Central memory CD8-positive, alpha-beta T cell (primary cell): ENCODE data around the gene MYT1.

Experiments
- ATAC-seq: fragments of 150-1000 bp; cut with Tn5 transposase; replicated peaks from 2 replicates; pipeline ENCODE4 v1.10.0; 2022; ENCODE audit warnings: mild to moderate bottlenecking, moderate FRiP score, moderate number of reproducible peaks; ENCODE audit not compliant: poor library complexity, severe bottlenecking; ENCODE audit errors: extremely low read depth
- DNase-seq, 2 donors: peaks; one replicate each; pipeline ENCODE4 v3.0.0; 2021; ENCODE audit warnings: low spot score in 2 of 2
- H3K27ac Mint-ChIP-seq: one replicate; pipeline ENCODE4 v1.8.0; 2022; ENCODE audit warnings: low read depth, mild to moderate bottlenecking, moderate library complexity, mixed read lengths
- H3K27me3 Mint-ChIP-seq: one replicate; pipeline ENCODE4 v1.8.0; 2022; ENCODE audit warnings: mixed read lengths
- H3K36me3 Mint-ChIP-seq: one replicate; pipeline ENCODE4 v1.8.0; 2022; ENCODE audit warnings: mild to moderate bottlenecking, moderate library complexity, mixed read lengths; ENCODE audit not compliant: insufficient read depth
- H3K4me1 Mint-ChIP-seq: one replicate; pipeline ENCODE4 v1.8.0; 2022; ENCODE audit warnings: mixed read lengths
- H3K4me3 Mint-ChIP-seq: one replicate; pipeline ENCODE4 v1.8.0; 2022; ENCODE audit warnings: mild to moderate bottlenecking, moderate library complexity, mixed read lengths
- H3K9me3 Mint-ChIP-seq: one replicate; pipeline ENCODE4 v1.8.0; 2022; ENCODE audit warnings: mixed read lengths

MYT1 gene

GRCh38 chr20:64152906-64153305 is 11.3 kb upstream of the MYT1 start:
- Mint-ChIP-seq H3K27me3 (no peaks in the 10 kb centered on the region), H3K9me3 (no peaks in the 10 kb centered on the region), H3K4me3 (no peak overlapping the region), H3K27ac (no peak overlapping the region), H3K4me1 (no peaks in the 10 kb centered on the region), H3K36me3 (no peaks in the 10 kb centered on the region)
- ATAC-seq (no peak), DNase-seq (no peak)

GRCh38 chr20:64153410-64153809 is 10.8 kb upstream of the MYT1 start:
- no peak overlapping the region for H3K27ac Mint-ChIP-seq
- no peaks in the 10 kb centered on the region for H3K27me3 Mint-ChIP-seq
- H3K4me3 Mint-ChIP-seq: no peak overlapping the region
- no peaks in the 10 kb centered on the region for H3K9me3 Mint-ChIP-seq
- H3K4me1 Mint-ChIP-seq: no peaks in the 10 kb centered on the region
- no peaks in the 10 kb centered on the region for H3K36me3 Mint-ChIP-seq
- no peak for DNase-seq
- no peak for ATAC-seq

- Mint-ChIP-seq H3K9me3 (no peaks in the 10 kb centered on the region), H3K4me1 (peaks cover 3% of the 10 kb centered on the region), H3K27me3 (peaks cover 4% of the 10 kb centered on the region), H3K4me3 (no peak overlapping the region), H3K27ac (no peak overlapping the region), H3K36me3 (no peaks in the 10 kb centered on the region)
- DNase-seq (no peak), ATAC-seq (no peak)
Measured at GRCh38 chr20:64153861-64154589, 10.2 kb upstream of the MYT1 start.

- no peaks in the 10 kb centered on the region for H3K36me3 Mint-ChIP-seq
- H3K4me3 Mint-ChIP-seq: no peak overlapping the region
- H3K4me1 Mint-ChIP-seq: peaks cover 4% of the 10 kb centered on the region
- no peaks in the 10 kb centered on the region for H3K9me3 Mint-ChIP-seq
- ATAC-seq (no peak), DNase-seq (no peak)
- H3K27ac Mint-ChIP-seq: no peak overlapping the region
- H3K27me3 Mint-ChIP-seq: peaks cover 11% of the 10 kb centered on the region
Measured at GRCh38 chr20:64154590-64155257, 9.5 kb upstream of the MYT1 start.

GRCh38 chr20:64155258-64156135 is 8.8 kb upstream of the MYT1 start:
- Mint-ChIP-seq H3K27ac (no peak overlapping the region), H3K4me1 (peaks cover 4% of the 10 kb centered on the region), H3K36me3 (no peaks in the 10 kb centered on the region), H3K27me3 (peaks cover 19% of the 10 kb centered on the region), H3K4me3 (no peak overlapping the region), H3K9me3 (no peaks in the 10 kb centered on the region)
- ATAC-seq: no peak
- DNase-seq: no peak

- no peak for DNase-seq
- peaks cover 4% of the 10 kb centered on the region for H3K4me1 Mint-ChIP-seq
- H3K27me3 Mint-ChIP-seq: peaks cover 27% of the 10 kb centered on the region
- H3K27ac Mint-ChIP-seq: no peak overlapping the region
- no peaks in the 10 kb centered on the region for H3K9me3 Mint-ChIP-seq
- H3K36me3 Mint-ChIP-seq: no peaks in the 10 kb centered on the region
- H3K4me3 Mint-ChIP-seq: no peak overlapping the region
- no peak for ATAC-seq
Measured at GRCh38 chr20:64156136-64156885, 7.9 kb upstream of the MYT1 start.

- peaks cover 4% of the 10 kb centered on the region for H3K4me1 Mint-ChIP-seq
- H3K9me3 Mint-ChIP-seq: no peaks in the 10 kb centered on the region
- DNase-seq: no peak
- no peaks in the 10 kb centered on the region for H3K36me3 Mint-ChIP-seq
- H3K4me3 Mint-ChIP-seq: no peak overlapping the region
- no peak overlapping the region for H3K27ac Mint-ChIP-seq
- ATAC-seq: no peak
- peaks cover 35% of the 10 kb centered on the region for H3K27me3 Mint-ChIP-seq
Measured at GRCh38 chr20:64156886-64157875, 7.1 kb upstream of the MYT1 start.

- peaks cover 41% of the 10 kb centered on the region for H3K27me3 Mint-ChIP-seq
- DNase-seq (no peak), ATAC-seq (no peak)
- no peak overlapping the region for H3K4me3 Mint-ChIP-seq
- H3K4me1 Mint-ChIP-seq: peaks cover 4% of the 10 kb centered on the region
- H3K27ac Mint-ChIP-seq: no peak overlapping the region
- H3K36me3 Mint-ChIP-seq: no peaks in the 10 kb centered on the region
- H3K9me3 Mint-ChIP-seq: no peaks in the 10 kb centered on the region
Measured at GRCh38 chr20:64157878-64158277, 6.4 kb upstream of the MYT1 start.

- Mint-ChIP-seq H3K36me3 (no peaks in the 10 kb centered on the region), H3K9me3 (no peaks in the 10 kb centered on the region), H3K4me1 (peaks cover 4% of the 10 kb centered on the region), H3K4me3 (no peak overlapping the region), H3K27ac (no peak overlapping the region), H3K27me3 (peaks cover 48% of the 10 kb centered on the region)
- ATAC-seq (no peak), DNase-seq (no peak)
Measured at GRCh38 chr20:64158346-64159285, 5.6 kb upstream of the MYT1 start.

GRCh38 chr20:64159286-64159680 is 5.0 kb upstream of the MYT1 start:
- DNase-seq: no peak
- peaks cover 55% of the 10 kb centered on the region for H3K27me3 Mint-ChIP-seq
- H3K4me3 Mint-ChIP-seq: no peak overlapping the region
- H3K36me3 Mint-ChIP-seq: no peaks in the 10 kb centered on the region
- no peak for ATAC-seq
- H3K27ac Mint-ChIP-seq: no peak overlapping the region
- no peaks in the 10 kb centered on the region for H3K9me3 Mint-ChIP-seq
- H3K4me1 Mint-ChIP-seq: peaks cover 4% of the 10 kb centered on the region

GRCh38 chr20:64159711-64160110 is 4.5 kb upstream of the MYT1 start:
- Mint-ChIP-seq H3K4me1 (peaks cover 4% of the 10 kb centered on the region), H3K9me3 (no peaks in the 10 kb centered on the region), H3K27me3 (peaks cover 59% of the 10 kb centered on the region), H3K4me3 (no peak overlapping the region), H3K36me3 (no peaks in the 10 kb centered on the region), H3K27ac (no peak overlapping the region)
- DNase-seq: no peak
- ATAC-seq: no peak
